ENCODE results near the gene NFIC.
"Not testable (repeated sequence)": the region's sequence is repeated elsewhere in the genome, so short reads cannot be mapped to it uniquely, and the experiment has no call there.

NFIC gene

DNA sequence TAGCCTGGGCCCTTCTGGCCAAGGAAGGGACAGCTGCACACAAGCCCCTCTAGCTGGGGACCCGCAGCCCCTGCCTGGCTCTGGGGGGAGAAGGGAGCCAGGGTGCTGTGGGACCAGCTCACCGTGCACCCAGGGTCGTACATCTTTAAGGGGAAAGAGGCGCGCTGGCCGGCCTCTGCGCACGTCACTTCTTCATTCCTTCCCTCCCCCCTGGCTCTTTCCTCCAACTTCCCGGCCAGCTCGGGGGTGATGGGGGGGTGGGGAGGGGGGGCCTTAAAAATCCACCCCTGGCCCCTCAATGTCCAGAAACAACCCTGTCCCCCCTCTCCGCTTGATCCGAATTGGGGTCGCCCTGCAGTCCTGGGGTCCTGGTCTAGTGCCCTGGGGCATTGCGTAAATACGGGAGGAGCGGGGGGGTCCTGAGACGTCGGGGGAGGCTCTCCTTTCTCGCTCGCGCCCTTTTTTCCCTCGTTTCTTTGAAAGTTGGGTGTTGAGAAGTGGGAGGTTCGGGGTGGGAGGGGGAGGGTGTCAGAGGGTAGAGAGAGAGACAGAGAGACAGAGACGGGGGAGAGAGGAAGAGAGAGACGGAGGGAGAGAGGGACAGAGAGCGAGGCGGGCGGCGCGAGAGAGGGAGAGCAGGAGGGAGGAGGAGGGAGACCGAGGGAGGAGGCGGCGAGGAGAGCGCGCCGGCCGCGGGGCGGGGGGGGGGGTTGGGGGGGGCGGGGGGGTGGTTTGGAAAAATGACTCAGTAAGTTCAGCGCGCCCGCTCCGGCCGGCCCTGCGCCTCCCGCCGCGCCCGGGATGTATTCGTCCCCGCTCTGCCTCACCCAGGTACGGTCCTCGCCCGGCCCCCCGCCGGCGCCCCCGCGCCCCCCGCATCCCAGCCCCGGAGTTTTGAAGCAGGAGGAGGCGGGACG, at the start of gene NFIC:
NFIC (plus strand) TSS at position 748 of the 917 bp plus-strand sequence; CDS start at position 802, 54 bp downstream.
- peak; percentile 83 for DNase-seq

DNA sequence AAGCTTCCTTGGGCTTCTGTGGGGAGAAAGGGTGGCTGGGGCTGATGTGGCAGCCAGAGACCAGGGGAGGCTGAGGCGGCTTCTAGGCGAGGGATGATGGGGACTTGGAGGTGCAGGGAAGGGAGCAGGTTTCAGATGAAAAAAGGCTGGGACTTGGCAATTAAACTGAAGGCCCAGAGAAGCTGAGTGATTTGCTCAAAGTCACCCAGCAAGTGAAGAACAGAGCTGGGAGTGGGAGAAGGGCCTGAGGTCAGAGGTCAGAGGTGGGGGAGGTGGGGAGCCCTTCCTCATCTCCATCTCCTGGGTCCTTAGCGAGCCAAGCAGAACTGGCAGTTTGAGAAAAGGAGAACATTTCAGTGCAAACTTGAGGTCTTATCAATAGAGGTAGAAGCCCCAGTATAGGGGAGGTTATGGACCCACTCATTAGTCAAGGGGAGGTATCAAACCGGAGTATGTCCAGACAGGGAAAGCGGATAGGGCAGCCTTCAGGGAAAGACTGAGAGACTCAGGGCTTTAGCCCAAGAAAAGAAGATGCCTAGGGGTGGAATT, 49.6 kb upstream of the NFIC start:
- DNase-seq: no peak

DNA sequence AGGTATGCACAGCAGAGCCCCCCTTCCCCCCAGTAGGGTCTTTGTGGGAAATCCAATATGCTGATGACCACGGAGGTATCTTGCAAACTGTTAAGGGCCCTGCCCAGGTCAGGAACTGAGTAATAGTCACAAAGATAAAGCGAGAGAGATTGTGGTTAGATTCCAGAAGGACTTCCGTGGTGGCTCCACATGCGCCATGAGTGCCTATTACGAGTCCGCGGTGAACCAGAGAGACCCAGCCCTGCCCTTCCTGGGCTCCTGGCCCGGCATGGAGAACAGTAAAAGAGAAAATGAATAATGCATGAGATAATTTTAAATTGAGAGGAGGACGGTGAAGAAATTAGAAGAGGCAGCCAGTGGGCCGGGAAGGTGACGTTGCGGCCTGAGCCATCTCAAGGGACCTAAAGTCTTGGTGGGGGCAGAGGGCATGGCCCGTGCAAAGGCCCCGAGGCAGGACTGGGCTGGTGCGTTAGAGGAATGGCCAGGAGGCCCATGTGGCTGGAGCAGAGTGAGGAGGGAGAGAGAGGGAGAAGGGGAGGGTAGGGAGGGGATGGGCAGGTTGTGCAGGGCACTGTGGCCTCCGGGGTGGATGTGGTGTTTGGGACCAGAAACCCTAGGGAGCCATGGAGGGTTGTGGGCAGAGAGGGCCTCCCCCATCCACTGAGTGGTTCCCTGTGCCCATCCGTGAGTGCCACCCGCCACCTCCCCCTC, 46.6 kb upstream of the NFIC start:
- no peak for DNase-seq

DNA sequence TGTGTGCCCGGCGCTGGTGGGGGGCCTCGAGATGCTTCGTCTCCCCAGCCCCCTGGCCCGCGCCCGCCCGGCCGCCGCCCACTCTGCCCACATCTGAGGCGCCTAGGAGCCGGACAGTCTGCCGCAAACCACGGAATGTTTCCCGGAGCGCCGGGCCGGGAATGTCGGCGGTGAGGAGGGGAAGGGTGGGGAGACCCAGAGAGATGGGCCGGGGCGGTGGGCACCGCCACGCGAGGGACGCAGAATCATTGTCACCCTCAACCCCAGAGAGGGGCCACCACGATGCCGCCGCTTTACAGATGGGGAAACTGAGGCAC, 46.1 kb upstream of the NFIC start:
- no peak for DNase-seq

DNA sequence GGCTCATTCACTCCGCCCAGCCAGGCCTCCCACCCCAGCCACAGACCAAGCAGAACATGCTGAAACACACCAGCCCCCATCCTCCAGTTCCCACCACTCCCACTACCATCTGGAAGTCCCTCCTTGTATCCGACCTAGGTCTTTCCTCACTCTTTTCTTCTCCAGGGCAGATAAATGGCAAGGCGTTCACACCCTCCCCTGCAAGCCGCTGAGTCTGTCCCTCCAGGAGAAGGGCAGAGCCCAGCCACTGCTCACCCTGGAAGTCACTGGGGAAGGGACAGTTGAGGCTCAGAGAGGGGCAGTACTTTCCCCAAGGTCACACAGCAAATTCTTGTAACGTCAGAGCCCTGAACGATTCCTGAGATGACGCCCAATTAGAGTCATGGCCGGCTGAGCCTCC, 45.5 kb upstream of the NFIC start:
- no peak for DNase-seq

DNA sequence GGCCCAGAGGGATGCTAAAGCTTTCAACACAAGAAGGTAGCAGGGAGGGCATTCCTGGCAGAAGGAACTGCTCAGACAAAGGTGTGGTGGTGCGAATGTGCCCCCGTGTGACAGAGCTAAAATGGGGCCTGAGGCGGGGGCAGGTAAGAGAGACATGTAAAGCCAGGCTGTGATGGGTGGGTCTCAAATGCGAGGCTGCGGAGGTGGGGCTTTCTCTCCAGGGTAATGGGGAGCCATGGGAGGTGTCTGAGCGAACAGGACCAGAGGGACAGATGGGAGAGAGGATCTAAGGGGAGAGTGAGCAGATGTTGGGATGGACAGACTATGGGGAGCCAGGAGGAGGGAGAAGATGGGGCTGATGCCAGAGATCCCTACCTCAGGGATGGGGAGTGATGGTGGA, 44.7 kb upstream of the NFIC start:
- DNase-seq: no peak

DNA sequence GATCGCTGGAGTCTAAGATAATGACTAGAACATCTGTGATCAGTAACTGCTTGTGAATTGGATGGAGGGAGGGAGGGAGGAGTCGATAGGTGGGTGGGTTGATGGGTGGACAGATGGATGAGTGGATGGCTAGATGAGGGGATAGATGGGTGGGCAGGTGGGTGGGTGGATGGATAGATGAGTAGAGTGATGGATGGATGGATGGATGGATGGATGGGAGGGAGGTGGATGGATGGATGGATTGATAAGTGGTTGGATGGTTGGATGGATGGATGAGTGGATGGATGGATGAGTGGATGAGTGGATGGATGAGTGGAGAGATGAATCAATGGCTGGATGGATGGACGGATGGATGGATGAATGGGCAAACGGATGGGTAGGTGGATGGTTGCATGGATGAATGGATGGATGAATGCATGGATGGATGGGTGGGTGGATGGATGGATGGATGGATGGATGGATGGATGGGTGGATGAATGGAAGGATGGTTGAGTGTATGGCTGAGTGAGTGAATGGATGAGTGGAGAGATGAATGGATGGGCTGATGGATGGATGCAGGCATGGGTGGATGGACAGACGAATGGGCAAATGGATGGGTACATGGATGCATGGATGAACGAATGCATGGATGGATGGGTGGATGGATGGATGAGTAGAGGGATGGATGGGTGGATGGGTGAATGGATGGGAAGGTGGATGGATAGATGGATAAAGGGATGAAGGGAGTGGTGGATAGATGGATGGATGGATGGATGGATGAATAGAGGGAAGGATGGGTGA, 44.0 kb upstream of the NFIC start:
- no peak for DNase-seq

DNA sequence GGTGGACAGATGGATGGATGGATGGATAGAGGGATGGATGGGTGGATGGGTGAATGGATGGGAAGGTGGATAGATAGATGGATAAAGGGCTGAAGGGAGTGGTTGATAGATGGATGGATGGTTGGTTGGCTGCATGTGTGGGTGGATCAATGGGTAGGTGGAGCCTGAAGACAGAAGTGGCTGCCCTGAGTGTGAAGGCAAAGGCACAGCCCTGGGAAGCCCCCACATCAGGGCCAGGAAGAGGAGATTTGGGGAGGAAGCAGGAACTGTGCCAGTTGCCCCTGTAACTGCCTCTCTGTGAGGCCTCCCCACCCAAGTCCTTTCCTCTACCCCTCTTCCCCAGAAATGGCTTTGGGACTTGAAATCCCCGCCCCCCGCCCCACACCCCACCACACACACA, 43.4 kb upstream of the NFIC start:
- DNase-seq: no peak

DNA sequence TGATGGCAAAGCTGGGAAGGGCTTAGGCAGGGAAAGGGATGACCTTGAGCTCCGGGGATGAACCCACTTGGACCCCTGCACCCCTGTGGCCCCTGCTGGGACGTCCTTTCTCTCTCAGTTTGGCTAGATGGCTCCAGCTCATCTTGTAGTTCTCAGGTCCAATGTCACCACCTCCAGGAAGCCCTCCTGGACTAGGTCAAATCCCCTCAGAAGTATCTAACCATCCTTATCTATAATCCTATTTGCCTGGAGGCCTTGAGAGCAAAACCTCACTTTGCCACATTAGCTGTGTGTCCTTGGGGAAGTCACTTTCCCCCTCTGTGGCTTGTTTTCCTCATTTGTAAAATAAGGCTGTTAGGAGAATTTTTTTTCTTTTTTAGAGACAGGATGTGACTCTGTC, 42.7 kb upstream of the NFIC start:
- no peak for DNase-seq

DNA sequence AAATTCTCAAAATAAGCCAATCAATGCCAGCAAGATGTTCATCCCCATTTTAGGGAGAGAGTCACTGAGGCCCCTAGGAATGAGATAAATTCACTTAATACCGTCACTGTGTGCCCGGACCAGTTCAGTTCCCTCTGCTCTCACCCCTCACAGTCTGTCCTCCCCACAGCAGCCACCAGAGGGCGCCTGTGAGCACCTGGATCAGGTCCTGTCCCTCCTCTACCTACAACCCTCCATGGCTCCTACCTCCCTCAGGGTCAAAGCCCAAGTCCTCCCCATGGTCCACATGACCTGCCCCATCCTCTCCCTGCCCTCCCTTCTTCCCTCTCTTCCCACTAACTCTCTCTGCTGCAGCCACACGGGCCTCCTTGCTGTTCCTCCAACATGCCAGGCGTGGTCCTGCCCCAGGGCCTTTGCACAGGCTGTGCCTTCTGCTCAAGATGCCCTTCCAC, 42.0 kb upstream of the NFIC start:
- DNase-seq: peak; percentile 71

DNA sequence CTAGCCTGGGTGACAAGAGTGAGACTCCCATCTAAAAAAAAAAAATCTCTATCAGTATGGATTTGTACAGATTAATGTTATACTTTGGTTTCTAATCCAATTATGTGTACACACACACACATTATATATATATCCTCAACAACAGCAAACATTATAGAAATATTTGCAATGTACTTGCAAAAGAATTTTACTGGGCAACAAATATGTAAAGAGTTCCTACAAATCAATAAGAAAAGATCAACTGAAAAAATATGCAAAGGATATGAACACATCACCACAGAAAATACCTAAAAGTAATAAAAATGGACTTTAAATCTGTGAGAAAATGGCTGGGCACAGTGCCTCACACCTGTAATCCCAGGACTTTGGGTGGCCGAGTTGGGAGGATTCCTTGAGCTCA, 40.9 kb upstream of the NFIC start:
- no peak for DNase-seq

DNA sequence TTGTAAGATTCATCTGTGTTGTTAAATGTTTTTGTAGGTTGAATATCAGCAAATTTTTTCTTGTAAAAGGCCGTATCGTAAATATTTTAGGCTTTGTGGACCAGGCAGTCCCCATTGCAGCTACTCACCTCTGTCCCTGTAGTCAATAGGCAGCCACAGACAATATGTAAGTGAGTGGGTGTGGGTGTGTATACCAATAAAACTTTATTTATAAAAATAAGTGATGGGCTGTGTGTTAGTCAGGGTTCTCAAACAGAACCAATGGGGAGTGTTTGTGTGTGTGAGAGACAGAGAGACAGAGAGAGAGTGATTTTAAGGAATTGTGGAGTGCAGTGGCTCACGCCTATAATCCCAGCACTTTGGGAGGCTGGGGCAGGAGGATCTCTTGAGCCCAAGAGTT, 37.6 kb upstream of the NFIC start:
- no peak for DNase-seq

DNA sequence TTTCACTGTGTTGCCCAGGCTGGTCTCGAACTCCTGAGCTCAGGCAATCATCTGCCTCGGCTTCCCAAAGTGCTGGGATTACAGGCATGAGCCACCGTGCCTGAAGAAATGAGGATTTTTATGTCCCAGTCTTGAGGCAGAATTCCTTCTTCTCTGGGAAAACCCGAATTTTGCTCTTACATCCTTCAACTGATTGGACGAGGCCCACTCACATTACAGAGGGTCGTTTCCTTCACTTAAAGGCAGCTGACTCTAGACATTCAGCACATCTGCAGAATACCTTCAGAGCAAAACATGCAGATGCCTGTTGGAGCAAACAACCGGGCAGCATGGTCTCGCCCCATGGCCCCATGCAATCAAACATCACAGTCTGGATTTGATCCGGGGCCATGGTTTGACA, 36.3 kb upstream of the NFIC start:
- DNase-seq: no peak

DNA sequence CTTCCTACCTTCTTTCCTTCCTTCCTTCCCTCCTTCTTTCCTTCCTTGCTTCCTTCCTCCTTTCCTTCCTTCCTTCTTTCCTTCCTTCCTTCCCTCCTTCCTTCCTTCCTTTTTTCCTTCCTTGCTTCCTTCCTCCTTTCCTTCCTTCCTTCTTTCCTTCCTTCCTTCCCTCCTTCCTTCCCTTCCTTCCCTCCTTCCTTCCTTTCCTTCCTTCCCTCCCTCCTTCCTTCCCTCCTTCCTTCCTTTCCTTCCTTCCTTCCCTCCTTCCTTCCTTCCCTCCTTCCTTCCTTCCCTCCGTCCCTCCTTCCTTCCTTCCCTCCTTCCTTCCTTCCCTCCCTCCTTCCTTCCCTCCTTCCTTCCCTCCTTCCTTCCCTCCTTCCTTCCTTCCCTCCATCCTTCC, 34.2 kb upstream of the NFIC start:
- DNase-seq: not testable (repeated sequence)

DNA sequence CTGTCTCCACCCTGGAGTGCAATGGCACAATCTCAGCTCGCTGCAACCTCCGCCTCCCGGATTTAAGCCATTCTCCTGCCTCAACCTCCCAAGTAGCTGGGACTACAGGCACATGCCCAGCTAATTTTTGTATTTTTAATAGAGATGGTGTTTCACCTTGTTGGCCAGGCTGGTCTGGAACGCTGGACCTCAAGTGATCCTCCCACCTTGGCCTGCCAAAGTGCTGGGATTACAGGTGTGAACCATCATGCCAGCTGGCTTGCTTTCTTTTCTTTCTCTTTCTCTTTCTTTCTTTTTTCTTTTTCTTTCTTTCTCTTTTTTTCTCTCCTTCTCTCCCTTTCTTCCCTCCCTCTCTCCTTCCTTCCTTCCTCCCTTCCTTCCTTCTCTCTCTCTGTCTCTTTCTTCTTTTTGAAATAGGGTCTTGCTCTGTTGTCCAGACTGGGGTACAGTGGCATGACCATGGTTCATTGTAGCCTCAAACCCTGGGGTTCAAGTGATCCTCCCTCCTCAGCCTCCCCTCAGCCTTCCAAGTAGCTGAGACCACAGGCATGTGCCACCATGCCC, 33.3 kb upstream of the NFIC start:
- no peak for DNase-seq

DNA sequence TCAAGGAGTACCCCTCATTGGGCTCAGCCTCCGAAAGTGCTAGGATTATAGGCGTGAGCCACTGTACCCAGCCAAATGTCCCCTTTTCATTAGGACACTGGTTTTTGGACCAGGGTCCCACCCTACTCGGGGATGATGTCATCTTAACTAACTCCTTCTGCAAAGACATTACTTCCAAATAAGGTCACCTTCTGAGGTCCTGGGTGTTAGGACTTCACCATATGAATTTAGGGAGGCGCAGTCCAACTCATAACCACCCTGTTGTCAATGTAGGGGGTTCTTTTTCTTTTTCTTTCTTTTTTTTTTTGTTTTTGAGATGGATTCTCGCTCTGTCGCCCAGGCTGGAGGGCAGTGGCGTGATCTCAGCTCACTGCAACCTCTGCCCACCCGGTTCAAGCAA, 32.7 kb upstream of the NFIC start:
- DNase-seq: no peak

DNA sequence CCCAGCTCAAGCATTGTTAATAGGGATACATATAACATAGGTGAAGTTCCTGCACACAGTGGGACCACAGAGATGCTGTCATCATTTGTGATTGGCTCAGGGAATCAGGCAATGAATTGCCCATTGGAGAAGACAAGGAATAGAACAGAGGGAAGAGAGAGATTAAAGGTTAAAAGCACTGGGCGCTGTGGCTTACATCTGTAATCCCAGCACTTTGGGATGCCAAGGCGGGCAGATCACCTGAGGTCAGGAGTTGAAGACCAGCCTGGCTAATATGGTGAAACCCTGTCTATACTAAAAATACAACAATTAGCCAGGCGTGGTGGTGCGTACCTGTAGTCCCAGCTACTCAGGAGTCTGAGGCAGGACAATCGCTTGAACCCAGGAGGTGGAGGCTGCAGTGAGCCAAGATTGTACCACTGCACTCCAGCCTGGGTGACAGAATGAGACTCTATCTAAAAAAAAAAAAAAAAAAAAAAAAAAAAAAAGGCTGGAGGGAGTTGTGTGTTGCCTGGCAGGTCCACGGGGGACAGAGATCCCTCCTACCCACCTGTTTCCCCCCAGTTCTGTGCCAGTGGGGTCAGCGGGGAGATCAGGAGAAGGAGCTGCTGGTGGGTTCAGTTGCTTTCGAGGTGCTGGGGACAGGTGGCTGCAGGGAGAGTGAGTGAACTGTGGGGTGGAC, 31.5 kb upstream of the NFIC start:
- not testable (repeated sequence) for DNase-seq

DNA sequence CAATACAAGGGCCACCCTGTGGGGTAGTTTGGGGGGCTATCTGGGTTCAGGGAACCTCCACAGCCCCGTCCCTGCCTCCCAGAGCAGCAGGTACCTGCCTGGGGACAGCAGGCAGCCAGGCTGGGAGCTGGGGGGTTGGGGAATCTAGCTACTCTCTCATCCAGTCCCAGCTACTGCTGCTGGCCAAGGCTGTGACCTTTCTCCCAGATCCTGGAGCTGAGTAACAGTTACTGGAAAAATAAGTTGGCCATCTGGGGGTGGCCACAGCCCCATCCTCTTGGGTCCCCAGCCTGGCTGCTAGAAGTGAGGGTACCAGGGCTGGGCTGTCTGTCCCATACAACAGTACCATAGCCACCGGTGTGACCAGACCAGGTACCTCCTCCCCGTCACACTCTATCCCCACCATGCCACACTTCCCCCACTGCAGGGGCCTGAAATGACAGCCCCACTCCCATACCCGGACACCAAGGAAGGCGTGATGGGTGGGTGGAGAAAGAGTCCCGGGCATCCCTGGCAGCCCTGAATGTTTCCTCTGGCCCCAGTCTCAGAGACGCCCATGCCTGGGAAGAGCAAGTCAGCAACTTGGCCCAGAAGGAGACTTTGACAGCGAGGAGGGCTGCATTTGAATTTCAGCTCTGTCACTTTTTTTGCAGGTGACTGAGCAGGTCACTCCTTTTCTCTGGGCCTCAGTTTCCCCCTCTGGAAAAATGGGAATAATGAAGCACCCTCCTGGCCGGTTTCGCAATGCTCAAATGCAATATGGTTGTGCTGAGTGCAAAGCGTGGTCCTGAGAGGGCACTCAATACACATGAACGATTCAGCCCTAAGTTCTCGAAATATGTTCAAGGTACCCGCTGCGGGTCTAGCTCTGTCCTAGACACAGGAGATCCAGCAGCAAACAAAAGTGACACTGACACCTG, 30.7 kb upstream of the NFIC start:
- DNase-seq: no peak

DNA sequence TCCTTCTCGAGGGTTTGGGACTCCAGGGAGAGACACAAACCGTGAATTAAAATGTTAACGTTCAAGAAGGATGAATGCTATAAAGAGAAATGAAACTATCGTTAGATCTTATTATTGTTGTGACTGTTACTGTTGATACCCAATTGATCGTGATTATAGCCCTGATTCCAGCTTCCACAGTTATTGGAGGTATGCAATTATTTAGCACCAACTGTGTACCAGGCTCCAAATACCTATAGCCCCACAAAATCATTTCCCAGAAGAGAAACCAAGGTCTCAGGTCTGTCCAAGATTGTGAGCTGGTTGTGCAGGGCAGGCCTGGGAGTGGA, 30.1 kb upstream of the NFIC start:
- no peak for DNase-seq

DNA sequence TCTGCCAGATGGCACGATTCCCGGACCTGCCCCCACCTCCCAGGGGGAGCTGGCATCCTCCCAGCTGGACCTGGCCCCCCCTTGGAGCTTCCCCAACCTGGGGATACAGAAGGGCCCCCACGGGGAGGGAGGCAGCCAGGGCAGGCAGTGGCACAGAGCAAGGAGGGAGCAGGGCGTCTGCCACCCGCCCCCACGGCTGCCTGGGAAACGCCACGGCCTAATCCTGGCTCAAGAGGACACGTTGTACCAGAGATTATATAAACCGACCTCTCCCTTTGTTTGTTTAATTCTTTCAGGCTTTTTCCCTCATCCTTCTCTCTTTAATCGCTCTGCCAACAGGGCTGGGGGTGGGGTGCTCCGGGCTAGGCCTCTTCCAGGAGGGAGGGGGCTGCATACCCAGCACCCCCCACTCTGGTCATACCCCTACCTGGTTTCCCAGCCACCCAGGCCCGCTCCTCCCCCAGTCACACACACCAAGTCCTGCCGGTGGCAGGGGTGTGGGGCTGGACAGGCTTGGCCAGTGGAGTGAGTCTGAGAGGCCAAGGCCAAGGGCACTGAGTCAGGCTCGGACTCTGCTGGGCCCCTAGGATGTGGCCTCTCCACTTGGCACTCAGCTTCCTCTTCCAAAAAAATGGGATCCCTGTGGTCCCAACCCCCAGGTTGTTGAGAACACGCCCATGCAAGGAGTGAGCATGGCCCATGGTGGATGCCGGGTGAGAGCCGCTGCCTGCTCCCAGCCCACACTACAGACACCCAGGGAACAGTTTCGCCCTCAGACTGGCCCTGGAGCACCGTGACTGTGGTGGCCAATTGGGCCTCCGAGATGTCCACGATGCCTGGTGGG, 29.5 kb upstream of the NFIC start:
- no peak for DNase-seq

Data from RPMI8226 (cell line).